Vagina (tissue), 2 donors: ENCODE measurements around the gene RPS6KA5. TPM values are rescaled to one million over a fixed set of nuclear protein-coding genes. Genes with fewer than 3 reads are reported as not detected.
"Not testable (repeated sequence)": the region's sequence is repeated elsewhere in the genome, so short reads cannot be mapped to it uniquely, and the experiment has no call there.

ENCODE experiments used
- DNase-seq, 2 donors: peaks; one replicate each; pipeline ENCODE4 v3.0.0-alpha.2; 2017; ENCODE audit errors: extremely low spot score in 2 of 2
- H3K27ac ChIP-seq: fragments of 200-600 bp; sonication (generic); one replicate; pipeline ENCODE4 v1.5.1; 2019
- H3K27me3 ChIP-seq: fragments of 200-600 bp; sonication (generic); one replicate; pipeline ENCODE4 v1.5.1; 2019
- H3K36me3 ChIP-seq, 2 donors: fragments of 200-600 bp; sonication (generic); one replicate each; pipeline ENCODE4 v1.5.1; 2017 to 2019
- H3K4me1 ChIP-seq: fragments of 200-600 bp; sonication (generic); one replicate; pipeline ENCODE4 v1.5.1; 2019
- H3K4me3 ChIP-seq, 2 donors: fragments of 200-600 bp; sonication (generic); 1 replicate in 1 of 2; 2 replicates in 1 of 2; pipeline ENCODE4 v1.5.1; 2016 to 2019
- H3K9me3 ChIP-seq: fragments of 200-600 bp; sonication (generic); one replicate; pipeline ENCODE4 v1.5.1; 2019
- POLR2A ChIP-seq, 2 donors: fragments of 450-650 bp; IDR thresholded peaks; one replicate each; pipeline ENCODE4 v1.6.1; 2017; ENCODE audit warnings: antibody characterized with exemption in 2 of 2, mild to moderate bottlenecking in 2 of 2, moderate library complexity in 2 of 2
- POLR2AphosphoS5 ChIP-seq, 2 donors: sonication (generic); formaldehyde crosslinking; IDR thresholded peaks; one replicate each; pipeline ENCODE4 v1.9.0; 2017; ENCODE audit warnings: antibody characterized with exemption in 2 of 2, mild to moderate bottlenecking in 2 of 2, low read depth in 1 of 2; ENCODE audit not compliant: insufficient read depth in 1 of 2
- intact Hi-C: fragments of 100-400 bp; cut with DNase I; formaldehyde crosslinking; loops from one replicate; pipeline ENCODE4 v1.15.1; 2023
- total RNA-seq: library from RNA; depleted of rRNA; stranded (reverse); fragments of >200 nt; gene quantifications from one replicate; pipeline ENCODE4 v1.2.3, GENCODE V29; 2016
- TF ChIP-seq, protein P1 (sequence below), 3 experiments: fragments of 450-650 bp in 2 of 3; fragments of 200-600 bp in 1 of 3; sonication (generic) in 1 of 3; IDR thresholded peaks; one replicate each; pipeline ENCODE4 v1.5.1; 2017 to 2019; ENCODE audit warnings: antibody characterized with exemption in 3 of 3, mild to moderate bottlenecking in 2 of 3, moderate library complexity in 2 of 3

Gene RPS6KA5
- total RNA-seq, 1 donor from 2014 or later: 5.2 TPM

DNA sequence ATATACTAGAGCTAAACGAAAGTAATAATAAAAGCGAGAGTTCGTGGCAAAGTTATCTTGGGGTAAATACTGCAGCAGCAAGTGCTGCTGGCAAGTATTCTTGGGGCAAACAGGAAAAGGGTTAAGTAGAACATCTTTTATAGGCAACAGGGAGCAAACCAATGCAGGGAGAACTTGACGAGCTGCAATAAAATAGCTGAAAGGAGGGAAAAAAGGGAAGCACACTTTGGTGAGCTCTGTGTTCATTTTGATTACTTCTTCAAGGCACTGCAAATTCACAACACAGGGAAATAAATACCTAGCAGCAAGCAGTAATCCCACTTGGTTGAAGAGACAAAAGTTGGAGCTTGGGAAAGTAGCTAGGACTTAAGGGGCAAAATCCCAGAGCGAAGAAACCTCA lies 201.9 kb downstream of the RPS6KA5 start:
- H3K4me1 ChIP-seq: no peaks in the 10 kb centered on the region
- intact Hi-C loops: no loop called here
- H3K27me3 ChIP-seq: no peaks in the 10 kb centered on the region
- TF ChIP-seq POLR2AphosphoS5 (IDR thresholded peaks at IDR 0.05; ENCODE audit: insufficient read depth in 1 of 2, low read depth in 1 of 2) (no peak), POLR2A (IDR thresholded peaks at IDR 0.05) (no peak)
- TF ChIP-seq, protein P1, sequence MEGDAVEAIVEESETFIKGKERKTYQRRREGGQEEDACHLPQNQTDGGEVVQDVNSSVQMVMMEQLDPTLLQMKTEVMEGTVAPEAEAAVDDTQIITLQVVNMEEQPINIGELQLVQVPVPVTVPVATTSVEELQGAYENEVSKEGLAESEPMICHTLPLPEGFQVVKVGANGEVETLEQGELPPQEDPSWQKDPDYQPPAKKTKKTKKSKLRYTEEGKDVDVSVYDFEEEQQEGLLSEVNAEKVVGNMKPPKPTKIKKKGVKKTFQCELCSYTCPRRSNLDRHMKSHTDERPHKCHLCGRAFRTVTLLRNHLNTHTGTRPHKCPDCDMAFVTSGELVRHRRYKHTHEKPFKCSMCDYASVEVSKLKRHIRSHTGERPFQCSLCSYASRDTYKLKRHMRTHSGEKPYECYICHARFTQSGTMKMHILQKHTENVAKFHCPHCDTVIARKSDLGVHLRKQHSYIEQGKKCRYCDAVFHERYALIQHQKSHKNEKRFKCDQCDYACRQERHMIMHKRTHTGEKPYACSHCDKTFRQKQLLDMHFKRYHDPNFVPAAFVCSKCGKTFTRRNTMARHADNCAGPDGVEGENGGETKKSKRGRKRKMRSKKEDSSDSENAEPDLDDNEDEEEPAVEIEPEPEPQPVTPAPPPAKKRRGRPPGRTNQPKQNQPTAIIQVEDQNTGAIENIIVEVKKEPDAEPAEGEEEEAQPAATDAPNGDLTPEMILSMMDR (IDR thresholded peaks at IDR 0.05): no peak
- H3K27ac ChIP-seq: peak overlapping the region; percentile 33
- H3K9me3 ChIP-seq: no peaks in the 10 kb centered on the region
- H3K4me3 ChIP-seq: peak overlapping the region; percentile 5 to 25
- no peak for DNase-seq
- H3K36me3 ChIP-seq: no peaks in the 10 kb centered on the region

DNA sequence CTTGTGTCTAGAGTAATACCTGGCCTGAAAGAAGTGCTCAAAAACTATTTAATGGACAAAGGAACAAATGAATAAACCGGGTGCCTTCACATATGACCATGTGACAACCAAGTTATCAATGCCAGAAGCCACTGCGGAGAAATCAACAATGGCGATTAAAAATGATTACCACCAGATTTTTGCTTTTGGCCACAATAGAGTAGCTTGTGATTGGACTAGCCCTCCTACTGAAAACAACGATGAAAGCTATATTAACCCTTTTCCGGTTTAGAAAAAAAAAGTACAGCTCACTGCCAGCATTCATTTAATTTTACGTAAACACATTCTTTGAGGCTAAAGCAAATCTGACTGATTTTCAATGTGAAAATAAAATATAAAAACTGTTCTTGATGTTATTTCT lies 202.6 kb downstream of the RPS6KA5 start:
- Histone ChIP-seq H3K4me1 (no peaks in the 10 kb centered on the region), H3K9me3 (no peaks in the 10 kb centered on the region), H3K36me3 (no peaks in the 10 kb centered on the region), H3K4me3 (peak overlapping the region; percentile 5 to 25), H3K27me3 (no peaks in the 10 kb centered on the region), H3K27ac (peak overlapping the region; percentile 33)
- no peak for DNase-seq
- intact Hi-C loops: no loop called here
- TF ChIP-seq, protein P1 (IDR thresholded peaks at IDR 0.05): no peak
- TF ChIP-seq POLR2A (IDR thresholded peaks at IDR 0.05) (no peak), POLR2AphosphoS5 (IDR thresholded peaks at IDR 0.05; ENCODE audit: insufficient read depth in 1 of 2, low read depth in 1 of 2) (no peak)

DNA sequence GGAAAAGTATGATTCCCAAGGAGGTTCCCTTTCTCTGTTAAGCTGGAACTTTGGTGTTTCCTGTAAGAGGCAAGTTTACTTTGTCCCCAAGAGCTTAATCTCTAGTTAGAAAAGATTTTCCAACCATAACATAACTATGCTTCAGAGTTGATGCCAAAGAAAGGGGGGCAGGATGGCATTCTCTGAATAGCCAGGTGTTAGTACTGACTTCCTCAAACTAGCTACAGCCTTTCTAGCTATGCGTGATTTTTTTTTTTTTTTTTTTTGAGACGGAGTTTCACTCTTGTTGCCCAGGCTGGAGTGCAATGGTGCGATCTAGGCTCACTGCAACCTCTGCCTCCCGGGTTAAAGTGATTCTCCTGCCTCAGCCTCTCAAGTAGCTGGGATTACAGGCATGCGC lies 204.3 kb downstream of the RPS6KA5 start:
- H3K4me3 ChIP-seq, intact Hi-C loops, H3K36me3 ChIP-seq, H3K9me3 ChIP-seq, H3K27me3 ChIP-seq, H3K27ac ChIP-seq, H3K4me1 ChIP-seq, DNase-seq: not testable (repeated sequence)

DNA sequence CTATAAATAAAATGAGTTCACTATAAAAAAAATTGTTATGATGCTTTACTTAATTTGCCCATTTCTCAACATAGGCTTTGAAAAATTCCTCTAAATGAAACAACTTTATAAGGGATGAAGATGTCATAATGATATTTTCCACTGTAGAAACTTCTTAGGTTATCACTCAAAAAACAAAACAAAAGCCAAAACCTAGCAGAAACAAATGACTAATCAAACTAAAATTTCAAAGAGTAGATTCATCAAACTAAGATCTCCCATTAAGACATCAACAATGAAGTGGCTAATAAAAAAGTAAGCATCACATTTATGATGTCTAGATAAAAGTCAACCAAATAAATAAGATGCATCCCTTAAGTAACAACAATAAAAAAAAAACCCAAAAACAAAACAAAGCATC lies 207.3 kb downstream of the RPS6KA5 start:
- Histone ChIP-seq H3K36me3 (no peaks in the 10 kb centered on the region), H3K4me3 (no peak overlapping the region), H3K27me3 (no peaks in the 10 kb centered on the region), H3K27ac (no peak overlapping the region), H3K4me1 (no peaks in the 10 kb centered on the region), H3K9me3 (no peaks in the 10 kb centered on the region)
- DNase-seq: no peak
- intact Hi-C loops: no loop called here
- TF ChIP-seq POLR2A (IDR thresholded peaks at IDR 0.05) (no peak), POLR2AphosphoS5 (IDR thresholded peaks at IDR 0.05; ENCODE audit: insufficient read depth in 1 of 2, low read depth in 1 of 2) (no peak)
- TF ChIP-seq, protein P1 (IDR thresholded peaks at IDR 0.05): no peak

DNA sequence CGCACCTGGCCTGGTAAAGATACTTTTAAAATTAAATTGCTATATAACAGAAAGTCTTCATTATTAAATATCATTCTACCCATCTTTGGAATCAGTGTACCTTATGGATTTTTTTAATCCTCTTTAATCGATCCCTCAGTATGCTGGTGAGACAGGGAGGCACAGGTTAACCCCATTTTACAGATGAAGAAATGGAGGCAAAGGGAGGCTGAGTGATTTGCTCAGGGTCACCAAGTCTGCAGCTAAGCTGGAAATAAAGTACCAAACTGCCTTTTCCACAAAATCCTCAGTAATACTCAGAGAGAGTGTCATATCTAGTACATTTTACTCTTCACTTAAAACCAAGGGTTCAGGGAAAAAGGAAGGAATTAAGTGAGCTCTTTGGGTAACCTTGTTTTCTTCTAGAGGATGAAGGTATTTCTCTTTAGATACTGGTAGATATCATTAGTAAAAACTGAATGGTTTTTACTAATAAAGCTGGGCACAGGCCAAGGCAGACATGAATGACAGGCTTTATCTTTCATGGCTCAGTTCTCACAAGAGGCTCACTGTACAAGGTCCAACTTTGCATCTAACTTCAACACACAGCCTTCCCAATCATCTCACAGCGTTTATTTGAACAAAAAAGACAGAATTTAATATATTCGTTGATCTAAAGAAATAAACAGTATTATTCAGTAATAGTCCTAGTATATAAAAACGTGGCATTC lies 209.0 kb downstream of the RPS6KA5 start:
- DNase-seq: no peak
- TF ChIP-seq, protein P1 (IDR thresholded peaks at IDR 0.05): no peak
- TF ChIP-seq POLR2AphosphoS5 (IDR thresholded peaks at IDR 0.05; ENCODE audit: insufficient read depth in 1 of 2, low read depth in 1 of 2): no peak
- TF ChIP-seq POLR2A (IDR thresholded peaks at IDR 0.05): no peak
- intact Hi-C loops: no loop called here

More for the DNA sequence above, 209.0 kb downstream of the RPS6KA5 start:
- Histone ChIP-seq H3K9me3 (no peaks in the 10 kb centered on the region), H3K4me1 (no peaks in the 10 kb centered on the region), H3K27me3 (no peaks in the 10 kb centered on the region), H3K27ac (no peak overlapping the region), H3K4me3 (no peak overlapping the region), H3K36me3 (no peaks in the 10 kb centered on the region)
